ENCODE data around the gene MYOZ1.
A peak's percentile ranks its signal among the peaks of the same experiment; 100 is the strongest.
"Not testable (repeated sequence)": the region's sequence is repeated elsewhere in the genome, so short reads cannot be mapped to it uniquely, and the experiment has no call there.

MYOZ1 gene

GRCh38 chr10:73647211-73647874 is 6.1 kb upstream of the MYOZ1 start:
- no peak for DNase-seq (ENCODE audit: low read depth)

DNA sequence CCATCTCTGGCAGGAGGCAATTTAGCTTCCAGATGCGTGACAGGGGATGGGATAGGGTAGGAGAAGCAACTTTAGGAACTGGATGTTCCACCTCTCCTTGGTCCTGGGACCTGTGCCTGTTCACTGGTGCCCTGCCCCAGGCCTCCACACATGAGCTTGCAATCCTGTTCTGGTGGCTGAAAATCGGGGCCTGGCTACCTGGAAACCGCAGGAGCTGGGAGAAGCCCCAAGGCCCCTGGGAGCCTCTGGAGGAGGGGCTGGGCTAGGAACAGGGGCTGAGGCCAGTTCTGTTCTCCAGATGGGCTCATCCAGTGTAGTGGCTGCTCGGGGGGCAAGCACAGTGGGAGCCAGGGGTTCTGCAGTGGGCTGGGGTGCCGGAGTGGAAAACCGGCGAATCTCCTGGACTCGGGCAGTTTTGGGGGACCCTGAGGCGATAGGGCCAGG is 5.3 kb upstream of the MYOZ1 start:
- no peak for DNase-seq (ENCODE audit: low read depth)

- DNase-seq (ENCODE audit: low read depth), result no peak
Observed at GRCh38 chr10:73645251-73645650, 4.0 kb upstream of the MYOZ1 start.

DNA sequence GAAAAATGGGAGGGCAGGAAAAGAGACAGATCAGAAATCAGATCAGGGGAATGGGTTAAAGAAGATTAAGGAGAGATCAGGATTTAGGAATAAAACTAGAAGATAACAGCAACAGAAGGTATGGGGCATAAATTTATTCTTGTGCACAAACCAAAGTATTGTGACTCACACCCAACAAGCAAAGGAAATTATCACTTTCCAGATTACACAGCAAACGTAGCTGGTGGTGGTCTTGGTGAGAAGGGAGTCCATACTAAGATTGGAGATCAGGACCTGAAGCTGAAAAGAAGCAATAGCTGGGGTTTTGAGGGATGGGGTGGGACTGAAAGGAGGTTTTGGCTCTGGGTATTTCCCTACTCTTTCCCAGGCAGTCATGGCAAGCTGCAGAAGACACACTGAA is 3.5 kb upstream of the MYOZ1 start:
- DNase-seq (ENCODE audit: low read depth), result no peak

GRCh38 chr10:73644015-73644743 is 2.9 kb upstream of the MYOZ1 start:
- no peak for DNase-seq (ENCODE audit: low read depth)

GRCh38 chr10:73643362-73643761 is 2.1 kb upstream of the MYOZ1 start:
- DNase-seq (ENCODE audit: low read depth), result no peak

DNA sequence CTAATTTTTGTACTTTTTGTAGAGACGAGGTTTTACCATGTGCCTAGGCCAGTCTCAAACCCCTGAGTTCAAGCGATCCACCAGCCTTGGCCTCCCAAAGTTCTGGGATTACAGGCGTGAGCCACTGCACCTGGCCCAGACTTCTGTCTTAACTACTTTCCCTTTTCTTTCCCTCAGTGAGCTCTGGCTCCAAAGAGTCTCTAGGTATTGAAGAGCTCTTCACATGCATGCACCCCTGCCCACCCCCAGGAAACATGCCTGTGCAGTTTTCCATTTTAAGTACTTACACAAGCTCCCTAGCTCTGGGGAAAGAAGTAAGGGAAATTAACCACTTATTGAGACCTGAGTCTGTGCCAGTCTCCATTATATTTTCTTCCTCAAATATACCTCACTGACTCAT is 2.0 kb downstream of the MYOZ1 start:
- DNase-seq (ENCODE audit: low read depth), result no peak

GRCh38 chr10:73635781-73636180 is 5.5 kb downstream of the MYOZ1 start:
- DNase-seq (ENCODE audit: low read depth), result no peak

- DNase-seq (ENCODE audit: low read depth), result no peak
Observed at GRCh38 chr10:73634421-73634820, 6.9 kb downstream of the MYOZ1 start.

GRCh38 chr10:73629165-73629564 is 12.1 kb downstream of the MYOZ1 start:
- no peak for DNase-seq (ENCODE audit: low read depth)

- DNase-seq (ENCODE audit: low read depth), result no peak
Observed at GRCh38 chr10:73628405-73628804, 12.9 kb downstream of the MYOZ1 start.

- DNase-seq (ENCODE audit: low read depth), result no peak
Observed at GRCh38 chr10:73627300-73627699, 14.0 kb downstream of the MYOZ1 start.

DNA sequence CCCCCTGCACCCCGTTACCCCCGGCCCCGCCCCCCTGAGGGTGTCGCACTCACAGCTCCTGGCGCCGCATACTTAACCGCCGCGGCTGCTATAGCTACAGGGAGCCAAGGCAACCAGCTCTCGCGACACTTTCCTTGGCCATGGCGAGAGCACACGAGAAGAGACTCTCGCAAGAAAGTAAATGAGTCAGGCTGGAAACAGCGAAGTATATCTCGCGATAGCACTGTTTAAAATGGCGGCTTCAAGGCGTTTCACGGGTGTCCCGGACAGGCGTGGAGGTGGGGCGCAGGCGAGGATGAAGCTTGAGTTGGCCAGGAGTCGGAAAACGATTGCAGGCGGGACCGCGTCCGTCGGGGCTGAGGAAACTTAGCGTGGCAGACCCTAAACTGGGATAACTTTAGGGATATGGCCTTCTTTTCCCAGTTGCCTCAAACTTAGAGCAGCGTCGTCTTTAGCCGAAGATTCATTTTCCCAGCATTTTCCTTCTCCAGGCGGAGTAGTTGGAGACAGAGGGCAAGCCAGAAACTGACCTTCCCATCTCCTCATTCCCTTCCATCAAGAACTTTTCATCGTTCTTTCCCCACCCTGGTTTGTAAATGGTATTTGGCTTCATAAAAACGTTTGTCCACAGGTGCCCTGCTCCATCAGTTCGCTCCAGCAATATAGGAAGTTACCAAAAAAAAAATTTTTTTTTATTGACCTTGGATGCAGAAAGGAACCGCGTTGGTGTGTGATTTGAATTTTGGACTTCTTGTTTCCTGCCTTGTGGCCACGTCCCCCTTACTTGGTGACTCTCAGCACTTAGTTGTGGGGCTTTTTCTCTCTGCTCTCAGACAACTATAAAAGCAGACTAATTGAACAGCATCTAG is 15.2 kb downstream of the MYOZ1 start:
- DNase-seq (ENCODE audit: low read depth), result peak; percentile 77

DNA sequence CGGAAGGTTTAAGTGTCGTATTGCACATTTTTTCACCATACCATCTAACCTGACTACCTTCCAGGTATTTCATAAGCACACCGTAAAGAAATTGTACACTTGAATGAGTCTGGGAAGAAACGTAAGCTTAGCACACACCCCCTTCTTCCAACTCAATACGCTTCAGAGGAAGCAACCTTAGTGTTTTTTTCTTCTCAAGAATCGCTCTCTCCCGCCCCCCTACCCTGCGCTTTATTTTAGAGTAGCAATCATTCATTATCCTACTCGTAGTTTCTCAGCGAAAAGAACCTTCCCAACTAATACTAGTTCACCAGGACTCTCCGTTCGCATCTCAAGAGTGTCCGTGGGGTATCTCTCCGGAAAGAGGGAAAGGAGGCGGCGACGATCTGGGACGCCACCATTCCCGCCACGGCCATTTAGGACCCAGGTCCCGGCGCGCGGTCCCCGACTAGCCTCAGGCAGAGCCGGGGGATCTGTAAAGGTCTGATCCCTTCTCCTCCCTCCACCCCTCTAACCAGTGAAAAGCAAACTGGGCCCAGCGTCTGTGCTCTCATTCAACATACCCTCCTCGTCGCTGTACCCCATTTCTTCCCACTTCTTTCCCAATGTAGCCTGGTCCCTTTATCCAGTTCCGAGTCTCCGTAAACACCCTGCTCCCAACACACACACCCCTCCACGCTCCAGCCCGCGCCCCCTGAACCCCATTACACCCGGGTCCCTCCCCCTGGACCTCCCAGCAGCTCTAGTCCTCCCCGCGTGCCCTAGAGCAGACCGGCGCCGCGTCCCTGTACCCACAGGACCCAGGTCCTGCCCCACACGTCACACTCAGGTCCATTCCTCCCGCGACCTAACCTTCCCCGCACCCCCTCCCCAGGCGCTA is 16.0 kb downstream of the MYOZ1 start:
- DNase-seq (ENCODE audit: low read depth), result no peak

- DNase-seq (ENCODE audit: low read depth), result no peak
Observed at GRCh38 chr10:73623056-73623455, 18.2 kb downstream of the MYOZ1 start.

DNA sequence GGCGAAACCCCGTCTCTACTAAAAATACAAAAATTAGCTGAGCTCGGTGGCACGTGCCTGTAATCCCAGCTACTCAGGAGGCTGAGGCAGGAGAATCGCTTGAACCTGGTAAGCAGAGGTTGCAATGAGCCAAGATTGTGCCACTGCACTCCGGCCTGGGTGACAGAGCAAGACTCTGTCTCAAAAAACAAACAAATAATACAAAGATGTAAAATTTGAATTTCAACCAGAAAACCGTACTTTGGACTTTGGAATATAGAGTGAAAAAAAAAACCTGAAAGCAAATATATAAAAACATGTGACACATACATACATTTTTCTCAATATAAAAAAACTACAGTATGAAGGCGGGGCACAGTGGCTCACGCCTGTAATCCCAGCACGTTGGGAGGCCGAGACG is 20.3 kb downstream of the MYOZ1 start:
- not testable (repeated sequence) for DNase-seq (ENCODE audit: low read depth)

DNA sequence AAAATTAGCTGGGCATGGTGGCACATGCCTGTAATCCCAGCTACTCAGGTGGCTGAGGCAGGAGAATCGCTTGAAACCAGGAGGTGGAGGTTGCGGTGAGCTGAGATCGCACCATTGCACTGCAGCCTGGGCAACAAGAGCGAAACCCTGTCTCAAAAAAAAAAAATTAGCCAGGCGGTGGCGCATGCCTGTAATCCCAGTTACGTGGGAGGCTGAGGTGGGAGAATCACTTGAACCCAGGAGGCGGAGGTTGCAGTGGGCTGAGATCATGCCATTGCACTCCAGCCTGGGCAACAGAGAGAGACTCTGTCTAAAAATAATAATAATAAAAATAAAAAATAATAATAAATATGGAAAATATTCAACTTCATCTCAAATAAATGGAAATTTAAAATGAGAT is 24.1 kb downstream of the MYOZ1 start:
- DNase-seq (ENCODE audit: low read depth), result not testable (repeated sequence)

GRCh38 chr10:73614720-73615119 is 26.6 kb downstream of the MYOZ1 start:
- DNase-seq (ENCODE audit: low read depth), result no peak

DNA sequence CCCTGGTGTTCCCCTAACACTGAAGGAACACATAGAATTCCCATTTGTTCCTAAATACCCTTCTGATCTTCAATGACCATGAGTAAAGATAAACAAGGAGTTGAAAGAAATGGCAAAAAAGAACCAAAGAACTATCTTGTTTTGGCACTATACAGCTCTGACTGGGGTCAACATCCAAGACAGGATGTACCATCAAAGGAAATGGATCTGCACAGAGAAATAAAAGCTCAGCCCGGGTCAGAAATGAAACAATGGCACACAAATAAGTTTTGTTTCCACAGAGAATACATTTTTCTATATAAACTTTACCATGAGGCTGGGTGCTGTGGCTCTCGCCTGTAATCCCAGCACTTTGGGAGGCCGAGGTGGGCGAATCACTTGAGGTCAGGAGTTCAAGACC is 32.2 kb downstream of the MYOZ1 start:
- DNase-seq (ENCODE audit: low read depth), result no peak

- no peak for DNase-seq (ENCODE audit: low read depth)
Observed at GRCh38 chr10:73601486-73601921, 39.8 kb downstream of the MYOZ1 start.

DNA sequence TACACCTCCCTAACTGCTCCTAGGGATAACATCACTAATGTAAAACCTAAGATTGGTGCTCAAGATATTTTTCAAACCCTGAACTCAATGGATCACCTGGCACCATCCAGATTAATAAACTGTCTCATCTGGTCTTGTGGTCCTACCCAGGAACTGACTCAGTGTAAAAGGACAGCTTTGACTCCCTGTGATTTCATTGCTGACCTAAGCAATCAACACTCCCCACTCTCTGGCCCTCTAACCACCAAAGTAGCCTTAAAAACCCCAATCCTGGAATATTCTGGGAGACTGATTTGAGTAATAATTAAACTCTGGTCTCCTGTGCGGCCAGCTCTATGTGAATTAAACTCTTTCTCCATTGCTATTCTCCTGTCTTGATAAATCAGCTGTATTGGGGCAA is 43.9 kb downstream of the MYOZ1 start:
- DNase-seq (ENCODE audit: low read depth), result no peak

DNA sequence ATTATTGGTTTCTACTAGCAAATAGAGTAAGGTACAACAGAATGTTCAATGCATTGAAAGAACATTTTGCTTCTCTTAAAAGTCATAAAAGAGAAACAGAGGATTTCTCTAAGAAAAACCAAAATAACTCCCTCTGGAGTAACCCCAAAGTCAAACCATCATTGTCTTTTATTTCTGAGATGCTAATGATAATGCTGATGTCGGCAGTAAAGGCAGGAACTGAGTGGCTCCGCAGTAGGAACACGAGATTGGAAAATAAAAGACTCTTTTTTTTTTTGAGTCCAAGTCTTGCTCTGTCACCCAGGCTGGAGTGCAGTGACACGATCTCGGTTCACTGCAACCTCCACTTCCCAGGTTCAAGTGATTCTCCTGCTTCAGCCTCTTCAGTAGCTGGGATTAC is 47.5 kb downstream of the MYOZ1 start:
- no peak for DNase-seq (ENCODE audit: low read depth)

All from HS-27A (cell line).